GM10248 (cell line): ENCODE results near the gene SUCLA2.

ENCODE experiments used
- CTCF ChIA-PET: fragments of 300-600 bp; sonication (Branson Sonifier 250); formaldehyde crosslinking; extraction: SDS; loops from one replicate; lab custom pipeline; 2021; ENCODE audit warnings: antibody characterized with exemption; lab: Yijun Ruan, JAX
- POLR2A ChIA-PET: fragments of 350-650 bp; sonication (Branson Sonifier 250); formaldehyde crosslinking; extraction: SDS; loops from one replicate; lab custom pipeline; 2020; ENCODE audit warnings: antibody characterized with exemption; lab: Yijun Ruan, JAX
- DNase-seq: peaks from one replicate; pipeline ENCODE4 v3.0.0; 2012; ENCODE audit errors: extremely low spot score
- TF ChIP-seq, protein P1 (sequence below): IDR thresholded peaks from 2 replicates; pipeline ENCODE4 v1.5.1; 2012; ENCODE audit warnings: mild to moderate bottlenecking, low read depth; ENCODE audit errors: extremely low read depth, missing control alignments, control extremely low read depth

SUCLA2 gene

DNA sequence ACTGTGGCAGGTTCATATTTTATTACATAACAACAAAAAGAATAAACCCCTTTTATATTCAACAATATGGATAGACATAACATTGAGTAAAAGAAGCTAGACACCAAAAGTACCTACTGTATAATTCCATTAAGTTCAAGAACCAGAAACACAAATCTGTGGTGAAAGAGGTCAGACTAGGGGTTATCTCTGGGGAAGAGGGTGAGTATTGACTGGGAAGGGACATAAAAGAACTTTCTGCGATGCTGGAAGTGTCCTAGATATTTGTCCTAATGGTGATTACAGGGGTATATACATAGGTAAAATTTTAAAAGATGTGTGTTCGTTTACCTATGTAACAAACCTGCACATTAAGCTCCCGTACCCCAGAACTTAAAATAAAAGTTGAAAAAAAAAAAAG, 103.0 kb downstream of the SUCLA2 start:
- DNase-seq, result no peak
- POLR2A ChIA-PET, result no interaction called here

GRCh38 chr13:47897411-47898050, 103.5 kb downstream of the SUCLA2 start:
- POLR2A ChIA-PET, result no interaction called here
- TF ChIP-seq, protein P1, sequence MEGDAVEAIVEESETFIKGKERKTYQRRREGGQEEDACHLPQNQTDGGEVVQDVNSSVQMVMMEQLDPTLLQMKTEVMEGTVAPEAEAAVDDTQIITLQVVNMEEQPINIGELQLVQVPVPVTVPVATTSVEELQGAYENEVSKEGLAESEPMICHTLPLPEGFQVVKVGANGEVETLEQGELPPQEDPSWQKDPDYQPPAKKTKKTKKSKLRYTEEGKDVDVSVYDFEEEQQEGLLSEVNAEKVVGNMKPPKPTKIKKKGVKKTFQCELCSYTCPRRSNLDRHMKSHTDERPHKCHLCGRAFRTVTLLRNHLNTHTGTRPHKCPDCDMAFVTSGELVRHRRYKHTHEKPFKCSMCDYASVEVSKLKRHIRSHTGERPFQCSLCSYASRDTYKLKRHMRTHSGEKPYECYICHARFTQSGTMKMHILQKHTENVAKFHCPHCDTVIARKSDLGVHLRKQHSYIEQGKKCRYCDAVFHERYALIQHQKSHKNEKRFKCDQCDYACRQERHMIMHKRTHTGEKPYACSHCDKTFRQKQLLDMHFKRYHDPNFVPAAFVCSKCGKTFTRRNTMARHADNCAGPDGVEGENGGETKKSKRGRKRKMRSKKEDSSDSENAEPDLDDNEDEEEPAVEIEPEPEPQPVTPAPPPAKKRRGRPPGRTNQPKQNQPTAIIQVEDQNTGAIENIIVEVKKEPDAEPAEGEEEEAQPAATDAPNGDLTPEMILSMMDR, result no peak
- no peak for DNase-seq
- CTCF ChIA-PET, result interaction anchor here (1.3 to 1.9 kb wide), 2 partner anchors 9 to 141 kb away, joined by 3 to 4 read pairs; no protein-coding TSS in a partner anchor

More for the DNA sequence above, 103.0 kb downstream of the SUCLA2 start:
- CTCF ChIA-PET, result interaction anchor here (1.2 to 1.9 kb wide), 2 partner anchors 9 to 11 kb away, joined by 4 to 5 read pairs; no protein-coding TSS in a partner anchor
- TF ChIP-seq, protein P1, result no peak

DNA sequence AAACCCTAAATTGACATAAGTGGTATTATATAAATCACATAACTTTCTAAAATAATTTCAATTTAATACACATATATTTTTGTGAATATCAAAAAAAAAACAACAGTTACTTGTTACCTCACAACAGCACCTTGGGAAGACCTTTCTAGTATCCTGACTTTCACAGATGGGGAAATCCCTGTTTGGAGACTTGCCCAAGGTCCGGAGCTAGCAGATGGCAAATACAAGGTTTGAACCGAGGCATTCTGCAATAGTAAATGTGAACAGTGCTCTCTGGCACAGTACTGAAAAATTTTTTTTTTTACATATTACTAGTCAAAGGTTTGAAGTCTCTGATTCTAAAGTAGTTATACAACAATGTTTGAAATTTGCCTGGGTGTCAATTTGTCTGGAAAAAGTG, 104.5 kb downstream of the SUCLA2 start:
- ChIA-PET CTCF (interaction anchor here (0.7 to 1.3 kb wide), 2 partner anchors 16 to 142 kb away, joined by 3 read pairs; no protein-coding TSS in a partner anchor), POLR2A (no interaction called here)
- TF ChIP-seq, protein P1, result no peak
- DNase-seq, result no peak

DNA sequence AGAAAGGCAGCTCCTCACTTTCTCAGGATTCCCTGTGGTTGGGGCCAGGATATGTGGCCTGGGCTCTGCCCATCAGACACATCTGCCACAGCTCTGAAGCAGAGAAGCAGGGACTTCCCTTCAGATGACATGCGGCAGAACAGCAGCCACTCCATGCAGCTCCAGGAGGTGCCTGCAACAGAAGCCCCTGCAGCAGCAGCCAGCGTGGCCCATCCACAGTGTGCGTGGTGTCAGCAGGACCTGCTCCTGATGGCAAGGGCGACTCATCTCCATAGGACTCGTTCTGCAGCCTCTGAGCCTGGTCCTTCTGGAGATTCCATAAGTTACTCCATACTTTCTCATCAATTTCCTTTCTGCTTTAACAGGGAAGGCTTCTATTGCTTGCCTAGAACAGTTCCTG, 105.0 kb downstream of the SUCLA2 start:
- ChIA-PET POLR2A (no interaction called here), CTCF (no interaction called here)
- DNase-seq, result no peak
- TF ChIP-seq, protein P1, result no peak

GRCh38 chr13:47893527-47893926, 107.5 kb downstream of the SUCLA2 start:
- ChIA-PET POLR2A (no interaction called here), CTCF (interaction anchor here (1.9 kb wide), 1 partner anchor 13 kb away, joined by 5 read pairs; no protein-coding TSS in a partner anchor)
- TF ChIP-seq, protein P1, result no peak
- no peak for DNase-seq
